Activated CD4-positive, CD25-positive, alpha-beta regulatory T cell treated with anti-CD3 and anti-CD28 coated beads, Interleukin-2, amount 50 U/mL, for 72 hours (primary cell): ENCODE measurements around the gene NFE2L2.
"Not testable (repeated sequence)": the region's sequence is repeated elsewhere in the genome, so short reads cannot be mapped to it uniquely, and the experiment has no call there.

Experiments
- DNase-seq: peaks from one replicate; pipeline ENCODE4 v3.0.0; 2021

Gene NFE2L2

DNA sequence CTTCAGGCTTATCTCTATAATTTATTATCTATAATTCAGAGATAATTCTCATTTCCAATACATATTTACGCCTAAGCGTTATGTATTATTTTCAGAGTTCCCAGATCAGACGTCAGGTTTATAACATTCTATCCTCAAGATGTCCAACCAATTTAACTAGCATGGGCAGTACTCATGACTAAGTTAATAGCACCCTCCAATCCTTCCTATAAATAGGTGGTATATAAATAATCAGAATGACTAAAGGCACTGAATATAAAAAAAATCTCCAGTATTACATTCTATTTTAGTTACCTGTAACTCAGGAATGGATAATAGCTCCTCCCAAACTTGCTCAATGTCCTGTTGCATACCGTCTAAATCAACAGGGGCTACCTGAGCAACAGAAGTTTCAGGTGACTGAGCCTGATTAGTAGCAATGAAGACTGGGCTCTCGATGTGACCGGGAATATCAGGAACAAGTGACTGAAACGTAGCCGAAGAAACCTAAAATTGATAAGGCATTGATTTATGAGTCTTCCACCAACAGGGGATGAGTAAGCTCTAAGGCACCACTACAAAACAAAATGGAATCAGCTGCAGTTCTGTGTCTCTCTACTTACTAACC, 32.3 kb downstream of the NFE2L2 start:
- no peak for DNase-seq

DNA sequence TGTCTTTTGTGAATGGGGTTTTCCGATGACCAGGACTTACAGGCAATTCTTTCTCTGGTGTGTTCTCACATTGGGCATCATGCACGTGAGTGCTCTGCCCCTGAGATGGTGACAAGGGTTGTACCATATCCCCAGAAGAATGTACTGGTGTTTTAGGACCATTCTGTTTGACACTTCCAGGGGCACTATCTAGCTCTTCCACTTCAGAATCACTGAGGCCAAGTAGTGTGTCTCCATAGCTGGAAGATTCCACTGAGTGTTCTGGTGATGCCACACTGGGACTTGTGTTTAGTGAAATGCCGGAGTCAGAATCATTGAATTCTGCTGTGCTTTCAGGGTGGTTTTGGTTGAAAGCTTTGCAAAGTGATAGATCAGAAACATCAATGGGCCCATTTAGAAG, 33.3 kb downstream of the NFE2L2 start:
- DNase-seq: no peak

DNA sequence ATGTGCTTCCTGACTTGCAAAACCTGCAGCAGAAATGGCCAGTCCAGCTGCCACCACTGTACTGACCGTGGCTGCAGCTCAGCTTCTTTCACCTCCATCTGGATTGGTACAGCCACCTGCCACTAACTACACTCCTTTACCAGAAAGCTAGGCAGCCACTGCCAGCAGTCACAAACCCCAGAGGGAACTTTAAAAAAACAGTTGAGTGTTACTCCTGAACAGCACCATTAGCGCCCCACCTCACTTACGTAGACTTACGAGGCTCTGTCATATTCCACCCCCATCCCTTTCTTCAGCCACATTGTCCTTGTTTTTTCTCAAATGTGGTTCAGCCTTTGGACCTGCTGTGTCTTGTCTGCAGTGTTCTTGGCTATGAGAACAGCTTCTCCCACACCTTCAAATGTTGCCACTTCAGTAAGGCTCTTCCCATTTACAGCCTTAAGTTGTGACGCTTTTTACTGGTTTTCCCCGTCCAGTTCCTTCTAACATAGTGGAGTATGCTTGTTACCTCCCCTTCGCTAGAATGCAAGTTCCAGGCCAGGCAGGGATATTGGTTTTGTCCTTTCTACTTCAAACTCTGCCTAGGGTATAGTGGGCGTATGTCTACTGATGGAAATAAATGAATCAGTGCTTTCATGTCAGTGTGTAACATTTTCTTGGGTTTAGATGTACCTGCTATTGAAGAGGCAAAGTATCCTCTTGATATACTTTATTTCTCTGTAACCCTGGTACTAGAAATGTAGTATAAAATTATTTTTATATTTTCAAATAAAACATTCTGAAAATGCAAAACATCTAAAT, 34.9 kb downstream of the NFE2L2 start:
- DNase-seq: no peak

DNA sequence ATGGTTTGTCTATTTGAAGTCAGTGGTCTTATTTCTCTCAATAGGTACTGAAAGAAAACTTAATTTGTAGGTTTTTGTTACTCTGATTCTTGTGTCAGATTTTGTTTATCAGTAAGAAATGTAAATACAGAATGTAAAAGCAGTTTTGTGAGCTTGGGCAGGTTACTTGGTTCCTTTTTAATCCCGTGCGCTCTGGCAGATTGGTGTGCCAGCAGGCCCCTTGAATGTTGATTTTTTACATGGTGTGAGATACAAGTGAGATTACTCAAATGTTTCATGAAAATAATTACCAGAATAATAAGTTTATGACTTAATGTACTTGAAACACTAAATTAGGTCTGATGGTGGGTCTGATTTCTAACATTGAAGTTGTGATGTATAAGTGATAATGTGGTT, 38.6 kb downstream of the NFE2L2 start:
- DNase-seq: no peak

DNA sequence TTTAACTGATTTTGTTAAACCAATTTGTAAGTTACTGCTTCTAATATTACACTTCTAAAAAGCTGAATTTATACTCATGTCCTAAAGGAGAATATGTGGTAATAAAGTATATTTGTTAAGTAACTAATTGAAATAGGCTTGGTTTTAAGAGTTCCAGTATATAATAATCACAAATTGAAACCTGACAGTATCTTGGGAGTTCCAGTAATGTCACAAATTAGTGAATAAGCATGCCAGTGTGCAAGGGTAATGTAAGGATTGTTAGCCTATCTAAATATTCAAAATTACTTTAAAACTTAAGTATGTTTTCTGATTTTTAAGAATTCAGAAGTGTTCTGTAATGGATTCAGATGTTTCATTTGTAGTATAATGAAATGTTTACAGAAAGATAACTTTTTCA, 41.1 kb downstream of the NFE2L2 start:
- DNase-seq: not testable (repeated sequence)

DNA sequence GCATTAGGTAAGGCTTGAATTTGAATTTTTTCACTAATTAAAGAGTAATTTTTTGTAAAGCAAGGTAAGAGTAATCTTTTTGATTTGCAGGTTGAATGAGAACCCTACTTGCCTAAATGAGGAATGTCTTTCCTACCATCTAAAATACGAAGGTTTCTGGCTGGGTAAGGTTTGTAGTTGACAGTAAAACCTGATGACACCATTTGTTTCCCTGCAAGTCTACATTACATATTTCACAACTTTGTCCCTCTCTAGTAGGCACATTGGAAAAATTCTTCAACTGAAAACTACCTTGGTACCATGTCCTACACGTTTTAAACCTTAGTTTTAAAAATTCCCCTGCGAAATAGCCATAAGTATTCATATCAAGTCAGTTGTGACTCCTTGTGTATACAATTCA, 42.6 kb downstream of the NFE2L2 start:
- no peak for DNase-seq

DNA sequence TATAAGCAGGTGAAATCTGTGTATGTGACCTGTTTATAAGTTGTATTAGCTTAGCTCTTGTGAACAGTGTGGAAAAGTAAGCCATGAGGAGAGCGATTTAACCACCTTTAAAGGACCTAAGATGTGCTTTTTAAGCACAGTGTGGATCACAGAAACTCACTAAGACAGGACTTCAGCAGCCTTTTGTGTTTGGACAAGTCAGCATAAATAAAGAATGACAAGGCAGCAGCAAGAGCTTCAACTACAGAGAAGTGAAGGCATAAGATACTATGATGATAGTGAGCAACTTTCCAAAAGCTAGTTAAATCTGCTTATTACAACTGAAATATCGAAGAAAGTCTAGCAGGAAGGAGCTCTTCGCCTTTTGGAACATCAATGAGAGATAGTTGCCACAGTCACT, 43.0 kb downstream of the NFE2L2 start:
- no peak for DNase-seq

DNA sequence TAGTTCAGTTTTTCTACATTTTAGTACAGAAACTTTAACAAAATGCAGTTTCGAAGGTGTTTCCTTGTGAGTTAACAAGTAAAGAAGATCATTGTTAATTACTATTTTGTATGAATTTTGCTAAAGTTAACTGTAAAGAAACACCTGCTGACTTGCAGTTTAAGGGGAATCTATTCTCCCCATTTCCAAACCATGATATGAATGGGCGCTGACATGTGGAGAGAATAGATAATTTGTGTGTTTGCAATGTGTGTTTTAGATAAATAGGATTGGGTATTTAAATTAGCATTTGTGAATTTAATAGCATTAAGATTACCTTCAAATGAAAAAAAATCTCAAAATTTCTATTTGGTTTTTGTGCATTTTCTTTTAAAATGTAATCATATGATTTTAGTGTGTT, 44.7 kb downstream of the NFE2L2 start:
- DNase-seq: not testable (repeated sequence)

DNA sequence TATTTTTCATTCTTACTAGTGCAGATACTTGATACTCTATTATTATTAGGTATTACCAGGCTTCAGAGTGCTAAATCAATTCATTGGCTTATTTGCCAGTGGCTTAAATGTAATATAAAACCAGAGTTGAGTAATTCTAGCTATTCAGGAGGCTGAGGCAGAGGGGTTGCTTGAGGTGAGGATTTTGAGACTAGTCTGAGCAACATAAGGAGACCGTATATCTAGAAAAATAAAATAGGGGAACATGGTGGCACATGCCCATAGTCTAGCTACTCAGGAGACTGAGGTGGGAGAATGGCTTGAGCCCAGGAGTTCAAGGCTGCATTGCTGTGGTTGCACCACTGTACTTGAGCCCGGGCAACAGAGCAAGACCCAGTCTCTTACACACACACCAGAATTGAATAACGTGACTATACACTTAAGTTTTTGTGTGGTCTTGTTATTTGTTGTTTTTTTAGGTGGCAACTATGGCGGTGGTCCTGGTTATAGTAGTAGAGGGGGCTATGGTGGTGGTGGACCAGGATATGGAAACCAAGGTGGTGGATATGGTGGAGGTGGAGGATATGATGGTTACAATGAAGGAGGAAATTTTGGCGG, 47.2 kb downstream of the NFE2L2 start:
- DNase-seq: no peak

DNA sequence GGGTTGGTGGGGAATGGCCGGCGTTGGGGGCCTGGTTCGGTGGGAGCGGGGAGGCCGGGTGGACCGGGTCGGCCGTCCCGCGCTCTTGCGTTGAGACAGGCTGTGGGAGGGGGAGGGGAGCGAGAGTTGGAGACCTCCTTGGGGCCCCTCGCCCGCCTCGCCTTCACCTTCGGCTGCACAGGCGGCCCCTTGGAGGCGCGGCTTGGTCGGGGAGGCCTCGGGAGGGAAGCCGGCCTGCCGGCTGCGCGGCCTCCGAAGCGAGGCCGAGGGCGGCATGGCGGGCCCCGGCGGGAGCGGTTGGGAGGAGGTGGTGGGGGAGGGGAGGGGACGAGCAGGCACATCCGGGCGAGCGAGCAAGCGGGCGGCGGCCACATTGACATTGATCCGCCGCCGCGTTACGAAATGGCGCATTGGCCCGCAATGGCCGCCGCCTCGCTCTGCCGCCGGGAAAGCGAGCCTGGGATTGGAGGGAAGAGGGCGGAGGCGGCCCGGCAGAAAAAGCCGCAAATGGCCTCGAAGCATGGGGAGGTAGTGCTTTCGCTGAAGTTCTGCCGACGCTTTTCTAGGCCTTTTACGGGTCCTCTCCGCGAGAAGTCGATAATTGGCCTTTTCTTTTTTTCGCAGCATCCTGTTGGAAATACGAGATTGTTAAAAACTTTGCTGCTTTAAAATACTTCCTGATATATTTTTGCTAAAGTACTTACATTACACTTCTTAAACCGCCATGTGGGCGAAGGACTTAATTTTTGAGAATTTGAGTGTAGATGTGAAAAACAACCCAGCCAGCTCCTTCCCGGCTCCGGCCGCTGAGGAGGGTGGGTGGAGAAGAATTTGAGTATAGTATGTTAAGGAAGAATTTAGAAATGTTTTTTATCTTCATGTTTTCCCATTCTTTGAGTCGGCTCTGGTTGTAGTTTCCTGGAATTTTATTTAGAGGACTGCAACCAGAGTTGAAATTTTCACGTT, 51.4 kb downstream of the NFE2L2 start:
- peak; percentile 90 for DNase-seq

DNA sequence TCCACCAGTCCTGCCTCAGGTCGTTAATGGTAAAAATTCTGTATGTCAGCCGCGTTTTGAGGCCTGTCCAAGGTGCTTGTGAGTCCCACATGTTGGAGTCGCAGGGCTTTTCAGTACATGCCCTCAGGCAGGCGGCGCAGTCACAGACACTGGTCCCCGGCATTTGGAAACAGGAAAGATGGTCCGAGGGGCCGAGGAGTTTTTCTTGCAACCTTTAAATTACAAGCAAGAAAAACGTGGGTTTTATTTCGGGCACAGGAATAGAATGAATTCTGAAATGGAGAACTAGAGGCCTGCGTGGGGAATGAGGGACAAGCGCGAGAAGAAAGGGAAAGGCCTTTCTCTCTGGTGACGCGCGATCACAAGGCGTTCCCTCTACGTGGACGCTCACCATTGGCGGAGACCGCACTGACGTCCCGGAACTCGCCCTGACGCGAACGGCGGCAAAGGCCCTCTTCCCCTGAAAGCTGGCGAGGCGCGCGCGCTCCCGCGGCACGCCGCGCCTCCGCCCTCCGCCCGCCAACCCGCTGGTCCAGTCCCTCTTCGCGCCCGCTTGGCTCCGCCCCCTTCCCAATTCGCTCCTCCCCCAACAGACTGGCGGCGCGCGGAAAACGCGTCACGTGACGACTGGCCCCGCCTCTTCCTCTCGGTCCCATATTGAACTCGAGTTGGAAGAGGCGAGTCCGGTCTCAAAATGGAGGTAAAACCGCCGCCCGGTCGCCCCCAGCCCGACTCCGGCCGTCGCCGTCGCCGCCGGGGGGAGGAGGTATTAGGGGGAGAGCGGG, 52.2 kb downstream of the NFE2L2 start, which contains the start of gene HNRNPA3:
Gene HNRNPA3 (plus strand): TSS at position 689 of the 785 bp plus-strand sequence. CDS start 6 bp downstream, at position 695.
- DNase-seq: peak; percentile 100

DNA sequence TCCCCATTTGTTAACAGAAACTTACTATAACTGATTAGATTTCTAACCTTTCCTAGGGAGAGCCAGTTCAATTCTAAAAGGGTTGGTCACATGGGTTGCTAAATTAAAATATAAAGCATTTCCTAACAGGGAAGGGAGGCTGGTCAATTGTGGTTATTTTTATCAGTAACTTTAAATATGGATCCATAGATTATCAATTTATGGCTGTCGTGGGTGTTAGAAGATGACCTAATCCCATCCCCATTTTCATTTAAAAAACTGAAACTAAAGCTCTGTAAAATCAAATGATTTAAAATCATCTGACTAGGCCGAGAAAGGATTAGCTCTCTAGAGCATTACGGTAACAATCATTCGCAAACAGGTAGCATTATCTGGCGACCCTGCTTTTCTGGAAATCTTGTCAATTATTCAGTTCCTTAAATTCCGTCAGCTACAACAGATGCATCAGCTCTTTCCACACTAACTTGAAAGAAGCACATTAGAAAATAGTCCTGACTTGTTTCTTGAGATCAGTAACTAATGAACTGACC, 52.9 kb downstream of the NFE2L2 start:
- no peak for DNase-seq

DNA sequence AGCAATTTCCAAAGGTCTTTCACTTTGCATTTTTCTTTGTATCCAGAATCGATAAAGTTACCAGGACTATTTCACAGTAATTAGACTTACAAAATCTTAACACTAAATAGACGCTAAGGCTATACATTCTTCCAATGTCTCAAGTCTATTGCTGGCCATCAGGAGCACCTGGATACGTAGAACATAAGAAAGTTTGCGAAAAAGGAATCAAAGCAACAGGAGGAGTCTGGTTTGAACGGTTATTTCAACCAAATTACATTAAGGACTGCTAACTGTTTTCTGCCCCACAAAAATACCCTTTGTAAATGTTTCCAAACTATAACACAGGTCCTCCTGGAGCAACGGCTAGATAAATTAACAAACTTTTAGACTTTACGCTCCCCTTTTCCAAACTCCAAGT, 53.4 kb downstream of the NFE2L2 start:
- no peak for DNase-seq

DNA sequence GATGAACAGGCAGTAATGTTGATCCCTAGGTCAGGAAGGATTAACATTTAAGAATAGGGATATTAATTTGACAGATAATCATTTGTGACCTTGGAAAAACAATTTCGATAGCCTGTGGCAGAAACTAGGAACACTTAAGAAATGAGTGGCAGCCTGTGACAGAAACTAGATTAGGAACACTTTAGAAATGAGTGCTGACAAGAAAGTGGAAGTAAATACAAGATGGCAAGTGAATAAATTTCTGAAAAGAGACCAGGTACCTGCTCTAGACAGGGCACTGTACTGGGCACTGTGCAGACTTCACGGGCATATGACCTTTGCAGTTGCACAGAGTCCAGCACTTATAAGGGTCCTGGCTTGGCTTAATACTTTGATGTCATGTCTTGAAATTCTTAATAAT, 57.4 kb downstream of the NFE2L2 start:
- DNase-seq: no peak

DNA sequence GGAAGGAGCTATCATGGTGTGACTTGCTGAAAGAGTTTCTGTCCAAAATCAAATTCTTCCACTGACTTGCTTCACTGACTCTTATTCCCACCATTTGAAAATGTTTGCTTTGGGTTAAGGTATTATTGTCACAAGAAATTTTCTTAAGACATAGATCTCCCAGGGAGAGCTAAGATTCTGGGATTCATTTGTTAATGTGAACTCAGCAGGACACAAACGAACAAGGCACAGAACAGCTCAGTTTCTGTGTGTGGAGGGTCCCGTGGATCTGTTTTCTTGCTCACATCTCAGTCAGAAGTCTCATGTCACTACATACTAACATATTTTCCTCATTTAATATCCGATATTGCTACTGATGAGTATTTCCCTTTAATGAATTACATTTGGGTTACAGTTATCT, 60.1 kb downstream of the NFE2L2 start:
- no peak for DNase-seq

DNA sequence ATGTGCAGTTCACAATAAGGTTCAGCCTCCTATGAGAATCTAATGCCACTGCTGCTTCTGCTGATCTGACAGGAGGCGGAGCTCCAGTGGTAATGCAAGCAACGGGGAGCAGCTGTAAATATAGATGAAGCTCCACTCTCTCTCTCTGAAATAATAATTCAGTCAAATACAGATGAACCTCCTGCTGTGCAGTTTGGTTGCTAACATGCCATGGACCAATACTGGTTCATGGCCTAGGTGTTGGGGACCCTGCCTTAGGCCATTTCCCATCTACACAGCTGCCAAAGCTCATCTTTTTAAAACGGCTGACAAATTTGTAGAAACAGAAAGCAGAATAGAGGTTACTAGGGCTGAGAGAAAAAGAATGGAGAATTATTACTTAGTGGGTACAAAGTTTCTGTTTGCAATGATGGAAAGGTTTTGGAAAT, 62.6 kb downstream of the NFE2L2 start:
- DNase-seq: no peak

DNA sequence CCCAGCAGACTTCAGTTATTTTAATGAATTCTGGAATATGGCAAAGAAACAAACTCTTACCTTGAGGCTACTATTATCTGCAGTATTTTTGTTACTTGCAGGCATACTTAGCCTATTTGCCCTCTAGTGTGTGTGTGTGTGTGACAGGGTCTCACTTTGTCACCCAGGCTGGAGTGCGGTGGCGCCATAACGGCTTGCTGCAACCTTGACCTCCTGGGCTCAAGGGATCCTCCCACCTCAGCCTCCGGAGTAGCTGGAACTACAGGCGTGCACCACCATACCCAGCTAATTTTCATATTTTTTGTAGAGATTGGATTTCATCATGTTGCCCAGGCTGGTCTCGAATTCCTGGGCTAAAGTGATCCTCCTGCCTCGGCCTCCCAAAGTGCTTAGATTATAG, 64.1 kb downstream of the NFE2L2 start:
- DNase-seq: not testable (repeated sequence)

DNA sequence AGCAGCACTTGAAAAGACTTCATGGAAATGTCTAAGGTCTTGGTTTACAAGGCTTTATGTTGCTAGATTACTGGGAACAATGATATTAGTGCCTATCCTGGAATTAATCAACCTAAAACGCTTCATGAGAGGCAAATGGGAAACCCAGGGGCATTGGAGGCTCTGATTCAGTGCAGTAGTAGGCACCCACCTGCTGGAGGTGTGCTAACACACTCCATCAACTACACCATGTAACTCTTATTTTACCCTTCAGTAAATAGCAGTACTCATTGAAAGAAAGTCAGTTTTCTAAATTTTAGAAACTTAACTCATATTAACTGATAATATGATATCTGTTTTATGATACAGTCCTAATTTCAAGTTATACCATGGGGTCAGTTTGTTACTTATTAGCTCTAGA, 69.3 kb downstream of the NFE2L2 start:
- DNase-seq: no peak

DNA sequence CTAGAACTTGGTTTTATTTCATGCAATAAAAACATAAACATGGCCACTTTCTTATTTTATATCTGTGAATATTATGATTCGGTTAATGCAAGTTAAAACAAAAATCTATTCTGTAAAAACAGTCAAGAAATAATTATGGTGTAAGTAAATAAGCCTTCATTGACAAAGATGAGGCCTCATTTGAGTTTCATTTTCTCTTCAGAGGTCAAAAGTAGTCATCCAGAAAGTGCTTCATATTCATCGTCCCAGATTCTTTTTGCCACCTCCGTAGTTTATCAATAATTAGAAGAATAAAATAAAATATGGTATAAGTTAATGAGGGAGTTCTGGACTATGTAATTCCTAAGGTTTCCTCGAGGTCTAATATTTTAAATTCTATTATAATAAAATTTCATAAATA, 71.3 kb downstream of the NFE2L2 start:
- no peak for DNase-seq

DNA sequence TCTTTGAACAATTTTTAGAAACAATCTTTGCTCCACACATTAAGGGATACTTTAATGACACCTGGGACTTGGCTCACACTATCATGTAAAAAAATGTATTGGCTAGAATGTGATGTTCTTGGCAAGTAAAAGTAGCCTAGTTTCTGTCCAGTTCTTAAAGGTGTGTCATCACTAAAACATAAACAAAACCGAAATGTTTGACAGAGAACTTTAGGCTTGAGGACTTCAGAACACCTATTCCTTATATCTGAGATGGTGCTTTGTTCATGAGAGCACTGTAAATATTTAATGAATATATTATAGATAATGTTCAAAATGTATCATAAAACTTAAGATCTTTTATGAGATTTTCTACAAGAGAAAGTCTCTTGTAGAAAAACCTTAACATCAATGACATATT, 71.7 kb downstream of the NFE2L2 start:
- no peak for DNase-seq

DNA sequence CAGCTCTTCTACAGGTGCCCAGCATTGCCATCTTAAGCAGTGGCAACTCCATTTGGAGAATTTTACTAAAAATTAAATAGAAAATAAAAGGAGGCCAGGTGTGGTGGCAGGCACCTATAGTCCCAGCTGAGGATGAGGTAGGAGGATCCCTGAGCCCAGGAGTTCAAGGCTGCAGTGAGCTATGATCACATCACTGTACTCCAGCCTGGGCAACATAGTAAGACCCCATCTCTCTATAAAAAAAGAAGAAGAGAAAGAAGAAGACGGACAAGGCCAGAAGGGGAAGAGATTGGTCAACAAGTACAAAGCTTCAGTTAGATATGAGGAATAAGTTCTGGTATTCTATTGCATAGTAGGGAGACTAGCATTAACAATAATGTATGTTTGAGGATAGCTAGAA, 73.6 kb downstream of the NFE2L2 start:
- DNase-seq: no peak
